Bronchial epithelial cell (primary cell): ENCODE measurements around the gene ADAMTS12. TPM values are rescaled to one million over a fixed set of nuclear protein-coding genes. Genes with fewer than 3 reads are reported as not detected.

Source experiments
- DNase-seq: peaks from one replicate; pipeline ENCODE4 v3.0.0-alpha.2; 2010; ENCODE audit warnings: low read depth
- FAIRE-seq: peaks from 2 replicates; lab custom pipeline; 2011; peaks lifted over from hg19 to GRCh38; lab: Jason Lieb, UNC
- H3K27me3 ChIP-seq: 2 replicates; pipeline ENCODE4 v1.5.1; 2011; ENCODE audit warnings: low read length; ENCODE audit not compliant: control insufficient read depth, insufficient read depth
- H3K36me3 ChIP-seq: 2 replicates; pipeline ENCODE4 v1.5.1; 2011; ENCODE audit warnings: low read length; ENCODE audit not compliant: control insufficient read depth, insufficient read depth
- H3K4me3 ChIP-seq: 2 replicates; pipeline ENCODE4 v1.5.1; 2011; ENCODE audit warnings: mild to moderate bottlenecking, low read depth, low read length, control low read depth
- CTCF ChIP-seq: IDR thresholded peaks from 2 replicates; pipeline ENCODE4 v1.5.1; 2011; ENCODE audit warnings: mild to moderate bottlenecking, moderate library complexity, low read length, control low read depth, inconsistent platforms; ENCODE audit not compliant: insufficient read depth, severe bottlenecking
- total RNA-seq: library from RNA; depleted of rRNA; stranded (reverse); fragments of >200 nt; gene quantifications from 2 replicates; pipeline ENCODE4 v1.2.1, GENCODE V29; 2014

Gene ADAMTS12
- total RNA-seq, 1 donor from 2014 or later = 0.26 TPM

DNA sequence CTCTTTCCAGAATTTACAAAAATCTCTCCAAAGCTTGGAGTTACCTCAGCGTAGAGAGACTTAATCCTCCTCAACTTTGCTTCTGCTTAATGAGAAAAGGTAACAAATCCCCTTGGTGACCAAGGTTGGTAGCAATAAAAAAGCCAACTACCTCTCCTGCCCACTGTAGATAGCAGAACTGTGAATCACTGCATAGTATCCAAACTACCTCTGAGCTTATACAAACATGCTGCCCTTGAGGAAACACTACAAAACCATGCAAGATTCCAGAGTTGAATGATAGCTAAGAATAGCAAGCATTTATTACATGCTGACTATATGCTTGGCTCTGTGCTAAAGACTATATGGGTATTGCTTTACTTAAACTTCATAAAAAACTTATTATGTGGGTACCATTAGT lies 2.8 kb upstream of the ADAMTS12 start:
- H3K27me3 ChIP-seq = no peaks in the 10 kb centered on the region
- DNase-seq (peak; percentile 30), FAIRE-seq (no peak)
- TF ChIP-seq CTCF = no peak
- no peaks in the 10 kb centered on the region for H3K36me3 ChIP-seq
- no peak overlapping the region for H3K4me3 ChIP-seq

DNA sequence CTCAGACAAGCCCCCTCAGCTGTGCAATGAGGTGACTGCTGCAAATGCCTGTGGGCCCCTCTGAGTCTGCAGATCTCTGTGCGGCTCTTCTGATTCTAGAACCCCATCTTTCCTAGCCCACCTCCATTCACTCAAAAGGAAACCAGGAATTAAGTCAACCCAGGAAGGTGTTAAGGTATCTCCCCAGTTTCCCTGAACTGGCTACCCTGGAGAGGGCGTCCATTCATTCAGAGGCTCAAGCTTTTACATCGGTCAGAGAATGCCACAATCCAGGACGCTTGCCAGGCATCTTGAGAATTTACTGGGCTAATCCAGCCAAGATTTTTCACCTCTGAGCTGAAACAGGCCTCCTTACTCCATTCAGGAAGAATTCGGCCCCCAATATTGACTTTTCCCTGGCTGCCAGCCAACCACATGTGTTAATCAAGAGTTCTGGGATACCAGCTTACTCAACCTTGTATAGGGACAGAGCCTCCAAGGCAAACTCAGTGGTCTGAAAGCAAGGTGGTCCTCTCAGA lies 889 bp upstream of the ADAMTS12 start:
- no peaks in the 10 kb centered on the region for H3K27me3 ChIP-seq
- no peaks in the 10 kb centered on the region for H3K36me3 ChIP-seq
- no peak overlapping the region for H3K4me3 ChIP-seq
- TF ChIP-seq CTCF = no peak
- FAIRE-seq = no peak
- peak; percentile 9 for DNase-seq

GRCh38 chr5:33891446-33891787 lies 373 bp downstream of the ADAMTS12 start:
- no peaks in the 10 kb centered on the region for H3K36me3 ChIP-seq
- no peak for TF ChIP-seq CTCF
- FAIRE-seq = no peak
- H3K27me3 ChIP-seq = no peaks in the 10 kb centered on the region
- H3K4me3 ChIP-seq = no peak overlapping the region
- DNase-seq = no peak

GRCh38 chr5:33890131-33891032 lies 1.4 kb downstream of the ADAMTS12 start:
- Histone ChIP-seq H3K4me3 (no peak overlapping the region), H3K36me3 (no peaks in the 10 kb centered on the region), H3K27me3 (no peaks in the 10 kb centered on the region)
- no peak for TF ChIP-seq CTCF
- no peak for DNase-seq
- no peak for FAIRE-seq

DNA sequence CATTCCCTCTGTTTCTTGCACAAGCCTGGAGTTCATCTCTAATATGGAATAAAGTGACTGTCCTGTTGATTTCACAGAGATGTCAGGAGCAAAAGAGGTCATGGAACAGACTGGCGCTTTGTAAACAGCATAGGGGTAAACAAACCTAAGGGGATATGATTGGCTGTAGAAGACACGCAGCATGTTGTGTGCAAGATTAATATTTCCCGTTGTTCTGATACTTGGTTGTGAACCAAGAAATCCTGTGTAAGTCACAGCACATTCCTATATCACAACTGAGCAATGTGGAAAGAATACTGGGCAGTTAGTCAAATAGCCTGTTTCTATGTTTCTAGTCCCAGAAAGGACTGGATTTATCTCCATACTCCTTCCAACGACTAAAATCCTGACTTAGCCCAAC lies 3.2 kb downstream of the ADAMTS12 start:
- no peaks in the 10 kb centered on the region for H3K27me3 ChIP-seq
- no peak overlapping the region for H3K4me3 ChIP-seq
- DNase-seq (no peak), FAIRE-seq (no peak)
- TF ChIP-seq CTCF = no peak
- no peaks in the 10 kb centered on the region for H3K36me3 ChIP-seq

DNA sequence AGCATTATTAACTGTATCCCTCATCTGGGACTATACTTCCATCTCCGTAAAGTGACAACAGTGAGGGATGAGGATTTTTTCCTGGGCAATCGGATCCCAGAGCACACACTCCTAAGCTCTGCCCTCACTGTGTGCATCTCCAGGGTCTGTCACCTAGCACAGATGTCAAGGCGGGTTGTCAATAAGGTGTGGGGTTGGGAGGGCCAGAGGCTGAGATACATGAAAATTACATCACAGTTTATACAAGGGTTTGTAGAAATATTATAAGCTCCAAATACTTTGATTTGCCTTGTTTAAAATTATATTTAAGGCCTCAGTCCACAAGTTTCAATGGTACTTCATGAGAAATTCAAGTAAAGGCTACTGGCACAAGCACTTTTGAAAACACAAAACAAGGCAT lies 4.5 kb downstream of the ADAMTS12 start:
- Histone ChIP-seq H3K4me3 (no peak overlapping the region), H3K36me3 (no peaks in the 10 kb centered on the region), H3K27me3 (no peaks in the 10 kb centered on the region)
- no peak for DNase-seq
- FAIRE-seq = no peak
- TF ChIP-seq CTCF = no peak
